Left ventricle myocardium superior (tissue), 1 donor: ENCODE results near the gene TRAPPC14. TPM values are rescaled to one million over a fixed set of nuclear protein-coding genes. Genes with fewer than 3 reads are reported as not detected.
A peak's percentile ranks its signal among the peaks of the same experiment; 100 is the strongest.
"Not testable (repeated sequence)": the region's sequence is repeated elsewhere in the genome, so short reads cannot be mapped to it uniquely, and the experiment has no call there.

ENCODE experiments used
- ATAC-seq: fragments of 200-7000 bp; cut with Tn5 transposase; one replicate; pipeline ENCODE4 v1.9.1; 2020; ENCODE audit warnings: mild to moderate bottlenecking, moderate library complexity
- DNase-seq: peaks from one replicate; pipeline ENCODE4 v3.0.0-alpha.2; 2020
- intact Hi-C: fragments of 100-400 bp; cut with micrococcal nuclease; formaldehyde crosslinking; loops from one replicate; pipeline ENCODE4 v1.11.0; 2022
- long read RNA-seq: library from polyadenylated mRNA; unstranded; transcript quantifications from one replicate; pipeline ENCODE4 v2.0.0, GENCODE V29; 2021
- total RNA-seq: library from RNA; stranded (reverse); fragmentation: NEBNext Ultra II Directional; extraction: Animal tissue kit (Norgen Biotek cat#: 25700); gene quantifications from one replicate; pipeline ENCODE4 v1.2.1, GENCODE V29; 2021
- donor health status: DM: no; HTN: yes; CAD: no; lungs with severe emphysema.

Gene TRAPPC14, protein sequence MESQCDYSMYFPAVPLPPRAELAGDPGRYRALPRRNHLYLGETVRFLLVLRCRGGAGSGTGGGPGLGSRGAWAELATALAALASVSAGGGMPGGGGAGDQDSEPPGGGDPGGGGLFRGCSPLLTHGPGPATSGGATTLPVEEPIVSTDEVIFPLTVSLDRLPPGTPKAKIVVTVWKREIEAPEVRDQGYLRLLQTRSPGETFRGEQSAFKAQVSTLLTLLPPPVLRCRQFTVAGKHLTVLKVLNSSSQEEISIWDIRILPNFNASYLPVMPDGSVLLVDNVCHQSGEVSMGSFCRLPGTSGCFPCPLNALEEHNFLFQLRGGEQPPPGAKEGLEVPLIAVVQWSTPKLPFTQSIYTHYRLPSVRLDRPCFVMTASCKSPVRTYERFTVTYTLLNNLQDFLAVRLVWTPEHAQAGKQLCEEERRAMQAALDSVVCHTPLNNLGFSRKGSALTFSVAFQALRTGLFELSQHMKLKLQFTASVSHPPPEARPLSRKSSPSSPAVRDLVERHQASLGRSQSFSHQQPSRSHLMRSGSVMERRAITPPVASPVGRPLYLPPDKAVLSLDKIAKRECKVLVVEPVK
- total RNA-seq = 6.8 TPM
- long read RNA-seq, partial matches to known transcripts = 1 of 7 reads
- long read RNA-seq, other reads (novel, unspliced or antisense) = 3 of 7 reads

DNA sequence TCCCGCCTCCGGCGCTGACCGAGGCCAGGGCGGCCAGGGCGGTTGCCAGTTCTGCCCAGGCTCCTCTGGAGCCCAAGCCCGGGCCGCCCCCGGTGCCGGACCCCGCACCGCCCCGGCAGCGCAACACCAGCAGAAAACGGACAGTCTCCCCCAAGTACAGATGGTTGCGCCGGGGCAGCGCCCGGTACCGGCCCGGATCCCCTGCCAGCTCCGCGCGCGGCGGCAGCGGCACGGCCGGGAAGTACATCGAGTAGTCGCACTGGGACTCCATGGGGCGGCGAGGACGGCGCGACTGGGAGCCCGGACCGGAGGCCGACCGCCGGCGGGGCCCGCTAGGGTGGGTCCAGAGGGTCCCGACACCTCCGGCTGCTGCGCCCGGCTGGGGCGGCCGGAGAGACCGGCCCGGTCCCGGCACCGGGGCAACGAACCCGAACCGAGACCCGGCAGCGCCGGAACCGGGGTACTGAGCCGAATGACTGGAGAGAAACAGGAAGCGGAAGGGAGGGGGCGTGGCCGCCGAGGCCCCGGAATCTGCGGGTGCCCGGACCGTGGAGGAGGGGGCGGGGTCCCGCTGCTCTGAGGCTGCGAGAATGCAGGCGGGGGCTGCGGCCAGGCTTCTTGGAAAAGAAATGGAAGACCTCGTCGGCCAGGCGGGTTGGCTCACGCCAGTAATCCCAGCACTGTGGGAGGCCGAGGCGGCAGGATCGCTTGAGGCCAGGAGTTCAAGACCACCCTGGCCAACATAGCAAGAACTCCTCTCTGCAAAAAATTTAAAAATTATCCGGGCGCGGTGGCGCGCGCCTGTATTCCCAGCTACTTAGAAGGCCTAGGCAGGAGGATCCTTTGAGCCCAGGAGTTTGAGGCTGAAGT, at the start of gene TRAPPC14:
TSS of gene TRAPPC14 (minus strand) at position 495 of the 870 bp plus-strand sequence. CDS start at position 271, 224 bp downstream.
- intact Hi-C loops = no loop called here
- peak; percentile 97 for DNase-seq
- ATAC-seq = peak; percentile 93

DNA sequence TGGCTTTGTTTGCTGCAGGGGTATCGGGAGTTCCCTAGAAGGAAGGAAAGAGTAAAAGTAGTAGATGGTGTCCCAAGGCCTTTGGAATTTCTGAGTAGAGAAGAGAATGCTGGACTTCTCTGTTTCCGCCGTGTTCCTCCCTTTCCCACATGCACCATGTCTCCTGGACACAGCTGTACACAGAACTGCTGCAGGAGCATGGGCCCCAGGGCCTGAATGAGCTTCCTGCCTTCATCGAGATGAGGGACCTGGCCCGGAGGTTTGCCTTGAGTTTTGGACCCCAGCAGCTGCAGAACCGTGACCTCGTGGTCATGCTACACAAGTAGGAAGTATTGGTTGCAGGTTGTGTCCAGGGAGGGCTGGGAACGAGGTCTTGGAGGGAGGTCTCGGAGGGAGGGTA, 45.9 kb upstream of the TRAPPC14 start:
- ATAC-seq = no peak
- DNase-seq = no peak
- intact Hi-C loops = no loop called here

DNA sequence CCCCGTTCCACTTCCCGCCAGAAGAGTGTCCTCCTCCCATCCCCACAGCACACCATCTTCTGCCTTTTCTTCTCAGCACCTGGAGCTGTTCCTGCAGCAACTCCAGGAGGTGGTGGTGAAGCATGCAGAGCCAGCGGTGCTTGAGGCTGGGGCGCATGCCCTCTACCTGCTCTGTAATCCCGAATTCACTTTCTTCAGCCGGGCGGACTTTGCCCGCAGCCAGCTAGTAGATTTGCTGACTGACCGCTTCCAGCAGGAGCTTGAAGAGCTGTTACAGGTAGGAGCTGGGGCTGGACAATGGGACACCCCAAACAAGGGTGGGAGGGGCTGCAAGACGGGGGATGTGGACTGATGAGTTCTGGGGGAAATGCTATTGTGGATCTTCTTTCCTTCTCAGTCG, 42.2 kb upstream of the TRAPPC14 start:
- ATAC-seq = no peak
- intact Hi-C loops = no loop called here
- no peak for DNase-seq

DNA sequence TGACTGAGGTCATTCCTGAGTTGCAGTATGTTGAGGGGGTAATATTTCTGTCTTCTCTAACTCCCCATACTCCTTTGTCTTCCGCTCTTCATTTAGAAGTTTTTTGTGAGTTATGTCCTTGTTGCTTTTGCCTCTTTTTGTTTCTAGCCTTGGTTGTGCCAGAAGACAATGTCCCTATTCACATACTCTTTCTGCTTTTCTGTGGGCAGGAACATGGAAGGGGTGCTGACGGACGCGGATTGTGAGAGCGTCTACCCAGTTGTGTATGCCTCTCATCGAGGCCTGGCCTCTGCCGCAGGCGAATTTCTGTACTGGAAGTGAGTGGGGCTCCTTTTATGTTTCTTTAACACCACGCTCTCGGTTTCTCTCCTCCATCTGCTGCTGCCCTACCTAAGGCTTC, 39.7 kb upstream of the TRAPPC14 start:
- DNase-seq (no peak), ATAC-seq (no peak)
- intact Hi-C loops = no loop called here

DNA sequence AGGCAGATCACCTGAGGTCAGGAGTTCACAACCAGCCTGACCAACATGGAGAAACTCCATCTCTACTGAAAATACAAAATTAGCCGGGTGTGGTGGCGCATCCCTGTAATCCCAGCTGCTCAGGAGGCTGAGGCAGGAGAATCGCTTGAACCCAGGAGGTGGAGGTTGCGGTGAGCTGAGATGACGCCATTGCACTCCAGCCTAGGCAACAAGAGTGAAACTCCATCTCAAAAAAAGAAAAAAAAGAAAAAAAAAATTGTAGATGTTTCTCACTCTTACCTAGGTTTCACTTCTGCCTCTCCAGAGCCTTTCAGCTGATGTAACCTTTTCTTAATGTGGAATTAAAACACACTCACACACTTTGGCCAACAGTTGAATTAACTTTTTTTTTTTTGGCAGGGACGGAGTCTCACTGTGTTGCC, 37.4 kb upstream of the TRAPPC14 start:
- DNase-seq, ATAC-seq, intact Hi-C loops: not testable (repeated sequence)

DNA sequence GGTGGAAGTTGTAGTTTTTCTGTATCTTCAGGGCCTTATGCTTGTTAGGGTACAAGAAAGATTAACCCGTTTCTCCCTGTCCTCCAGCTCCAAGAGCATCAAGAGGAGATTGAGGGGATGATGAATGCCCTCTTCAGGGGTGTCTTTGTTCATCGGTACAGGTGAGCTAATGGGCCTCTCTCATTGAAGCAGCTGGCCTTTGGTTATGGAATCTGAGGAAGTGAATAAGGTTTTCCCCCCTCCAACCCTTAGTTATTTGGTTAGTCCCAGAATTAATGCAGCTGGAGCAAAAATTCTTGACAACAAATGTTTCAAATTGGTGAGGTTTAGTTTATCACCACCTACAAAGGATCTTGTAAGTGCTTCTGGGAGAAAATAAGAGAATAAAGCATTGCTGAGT, 36.7 kb upstream of the TRAPPC14 start:
- DNase-seq (no peak), ATAC-seq (no peak)
- intact Hi-C loops = no loop called here

DNA sequence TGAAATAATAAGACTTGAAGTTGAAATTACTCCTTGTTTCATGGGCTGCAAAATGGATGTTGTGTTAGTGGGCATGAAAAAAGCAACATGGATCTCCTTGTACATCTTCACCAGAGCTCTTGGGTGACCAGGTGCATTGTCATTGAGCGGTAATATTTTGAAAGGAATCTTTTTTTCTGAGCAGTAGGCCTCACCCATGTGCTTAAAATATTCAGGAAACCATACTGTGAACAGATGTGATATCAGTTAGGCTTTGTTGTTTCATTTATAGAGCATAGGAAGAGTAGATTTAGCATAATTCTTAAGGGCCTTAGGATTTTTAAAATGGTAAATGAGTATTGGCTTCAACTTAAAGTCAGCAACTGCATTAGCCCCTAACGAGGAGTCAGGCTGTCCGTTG, 34.4 kb upstream of the TRAPPC14 start:
- no peak for ATAC-seq
- DNase-seq = no peak
- intact Hi-C loops = no loop called here

DNA sequence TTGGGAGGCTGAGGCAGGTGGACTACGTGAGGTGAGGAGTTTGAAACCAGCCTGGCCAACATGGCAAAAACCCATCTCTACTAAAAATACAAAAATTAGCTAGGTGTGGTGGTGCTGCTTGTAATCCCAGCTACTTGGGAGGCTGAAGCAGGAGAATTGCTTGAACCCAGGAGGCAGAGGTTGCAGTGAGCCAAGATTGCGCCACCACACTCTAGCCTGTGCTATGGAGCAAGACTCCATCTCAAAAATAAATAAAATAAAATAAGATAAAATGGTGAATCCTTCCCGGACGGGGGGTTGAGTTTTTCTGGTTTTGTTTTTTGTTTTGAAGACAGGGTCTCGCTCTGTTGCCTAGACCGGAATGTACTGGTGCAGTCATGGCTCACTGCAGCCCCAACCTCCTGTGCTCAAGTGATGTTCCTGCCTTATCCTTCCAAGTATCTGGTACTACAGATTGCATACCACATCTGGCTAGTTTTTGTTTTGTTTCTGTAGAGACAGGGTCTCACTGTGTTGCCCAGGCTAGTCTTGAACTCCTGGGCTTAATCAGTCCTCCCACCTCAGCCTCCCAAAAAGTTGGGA, 33.8 kb upstream of the TRAPPC14 start:
- intact Hi-C loops, DNase-seq, ATAC-seq: not testable (repeated sequence)

DNA sequence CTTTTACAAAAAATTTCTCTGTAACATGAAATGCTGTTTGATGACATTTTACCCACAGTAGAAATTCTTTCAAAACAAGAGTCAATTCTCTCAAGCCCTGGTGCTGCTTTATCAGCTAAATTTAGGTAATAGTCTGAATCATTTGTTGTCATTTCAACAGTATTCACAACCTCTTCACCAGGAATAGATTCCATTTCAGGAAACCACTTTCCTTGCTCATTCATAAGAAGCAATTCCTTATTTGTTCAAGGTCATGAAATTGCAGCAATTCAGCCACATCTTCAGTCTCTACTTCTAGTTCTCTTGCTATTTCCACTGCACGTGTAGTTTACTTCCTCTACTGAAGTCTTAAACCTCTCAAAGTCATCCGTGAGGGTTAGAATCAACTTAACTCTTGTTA, 33.3 kb upstream of the TRAPPC14 start:
- ATAC-seq (no peak), DNase-seq (no peak)
- intact Hi-C loops = no loop called here

DNA sequence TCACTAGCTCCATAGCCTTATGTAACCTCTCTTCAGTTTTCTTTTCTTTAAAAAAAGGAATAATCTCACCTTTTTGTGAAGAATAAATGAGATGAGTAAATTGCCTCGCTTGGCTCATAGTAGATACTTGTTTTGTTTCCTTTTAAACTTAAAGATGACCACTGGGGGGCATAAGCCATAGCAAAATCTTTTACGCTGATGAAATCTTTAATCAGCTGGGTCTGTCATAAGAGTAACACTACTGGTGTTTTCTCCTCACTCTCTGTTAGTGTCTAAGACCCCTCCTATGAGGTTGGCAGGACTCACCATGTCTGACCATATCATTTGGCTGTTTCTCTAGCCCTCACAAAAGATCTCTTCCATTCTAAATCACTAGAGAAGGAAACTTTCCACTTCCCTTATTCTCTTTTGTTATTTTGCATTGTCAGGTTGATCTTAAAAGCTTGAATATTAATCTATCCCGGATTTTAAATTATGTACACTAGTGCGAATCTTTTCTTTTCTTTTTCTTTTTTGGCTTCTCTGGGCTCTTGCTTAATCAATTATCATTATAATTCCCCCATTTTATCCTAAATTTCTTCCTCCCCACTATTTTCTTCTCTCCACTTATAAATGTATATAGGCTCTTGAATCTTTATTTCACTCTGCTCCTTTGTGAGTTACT, 31.7 kb upstream of the TRAPPC14 start:
- DNase-seq (no peak), ATAC-seq (no peak)
- intact Hi-C loops = no loop called here

DNA sequence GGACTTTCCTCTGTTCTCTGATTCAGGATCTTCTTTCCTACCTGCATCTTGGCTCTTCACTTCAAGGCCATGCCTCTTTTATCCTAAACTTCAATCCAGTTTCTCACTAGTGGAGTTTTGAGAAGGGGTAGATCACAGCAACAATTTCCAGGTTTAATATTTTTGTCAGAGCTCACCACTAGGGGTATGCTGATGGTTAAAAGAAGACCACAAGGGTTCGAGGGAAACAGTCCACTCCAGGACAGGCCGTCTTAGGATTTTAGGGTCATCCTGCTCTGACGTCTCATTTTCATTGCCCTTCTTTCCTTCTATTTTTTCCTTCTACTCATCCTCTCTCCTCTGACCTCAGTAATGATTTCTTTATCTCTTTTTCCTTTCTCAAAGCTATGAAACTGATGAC, 30.5 kb upstream of the TRAPPC14 start:
- intact Hi-C loops = no loop called here
- ATAC-seq = no peak
- no peak for DNase-seq

DNA sequence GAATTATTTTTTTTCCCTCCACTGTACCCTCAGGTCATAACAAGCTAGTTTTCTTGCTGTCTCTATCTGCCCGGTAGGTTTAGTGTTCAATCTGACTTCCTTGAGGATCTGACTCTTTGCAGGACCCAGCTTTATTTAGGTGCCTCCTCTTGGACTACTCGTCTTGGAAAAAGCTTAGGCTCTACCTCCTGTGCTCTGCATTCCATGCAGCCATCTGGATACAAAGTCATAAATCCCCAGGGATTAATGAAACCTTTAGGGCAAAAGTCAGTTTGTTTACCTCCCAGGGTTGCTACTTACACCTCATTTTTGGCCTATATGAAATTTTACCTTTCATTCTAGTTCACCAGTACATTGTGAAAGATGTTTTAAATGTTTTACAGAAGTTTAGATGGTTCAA, 27.2 kb upstream of the TRAPPC14 start:
- intact Hi-C loops = no loop called here
- no peak for ATAC-seq
- no peak for DNase-seq

DNA sequence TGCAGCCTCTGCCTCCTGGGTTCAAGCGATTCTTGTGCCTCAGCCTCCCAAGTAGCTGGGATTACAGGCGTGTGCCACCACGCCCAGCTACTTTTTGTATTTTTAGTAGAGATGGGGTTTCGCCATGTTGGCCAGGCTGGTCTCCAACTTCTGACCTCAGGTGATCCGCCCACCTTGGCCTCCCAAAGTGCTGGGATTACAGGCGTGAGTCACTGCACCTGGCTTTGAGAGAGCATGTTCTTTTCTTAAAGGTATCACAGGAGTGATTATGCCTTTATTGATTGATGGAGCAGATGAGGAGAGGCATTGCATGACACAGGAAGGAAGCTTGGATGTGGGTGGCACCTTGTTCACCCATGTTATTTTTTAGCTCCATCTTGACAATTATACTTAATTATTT, 24.6 kb upstream of the TRAPPC14 start:
- intact Hi-C loops, DNase-seq, ATAC-seq: not testable (repeated sequence)

DNA sequence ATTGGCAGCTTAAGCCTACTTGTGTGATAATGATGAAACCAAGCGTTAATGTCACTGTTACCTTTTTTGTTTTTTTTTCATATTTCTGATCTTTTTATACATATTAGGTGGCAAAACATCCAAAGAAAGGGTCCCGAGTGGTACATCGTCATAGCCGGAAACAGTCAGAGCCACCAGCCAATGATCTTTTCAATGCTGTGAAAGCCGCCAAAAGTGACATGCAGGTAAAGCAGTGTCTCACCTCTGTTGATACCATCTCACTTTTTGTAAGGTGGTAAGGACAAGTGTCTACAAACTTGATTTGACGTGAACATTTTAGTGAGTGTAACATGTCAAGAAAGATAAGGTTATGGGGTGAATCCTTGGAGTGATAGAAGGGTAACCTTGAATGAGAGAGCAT, 24.1 kb upstream of the TRAPPC14 start:
- ATAC-seq, DNase-seq, intact Hi-C loops: not testable (repeated sequence)

DNA sequence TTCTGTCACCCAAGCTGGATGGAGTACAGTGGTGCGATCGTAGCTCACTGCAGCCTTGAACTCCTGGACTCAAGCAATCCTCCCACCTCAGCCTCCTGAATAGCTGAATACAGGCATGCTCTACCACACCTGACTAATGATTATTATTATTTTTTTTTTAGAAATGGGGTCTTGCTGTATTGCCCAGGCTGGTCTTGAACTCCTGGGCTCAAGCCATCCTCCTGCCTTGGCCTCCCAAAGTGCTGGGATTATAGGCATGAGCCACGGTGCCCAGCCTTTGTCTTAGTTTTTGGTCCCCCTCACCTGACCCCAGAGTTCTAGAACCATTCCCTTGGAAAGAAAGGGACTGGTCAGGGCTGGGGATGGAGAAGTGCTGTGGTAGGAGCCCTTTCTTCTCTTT, 21.6 kb upstream of the TRAPPC14 start:
- DNase-seq, intact Hi-C loops, ATAC-seq: not testable (repeated sequence)

DNA sequence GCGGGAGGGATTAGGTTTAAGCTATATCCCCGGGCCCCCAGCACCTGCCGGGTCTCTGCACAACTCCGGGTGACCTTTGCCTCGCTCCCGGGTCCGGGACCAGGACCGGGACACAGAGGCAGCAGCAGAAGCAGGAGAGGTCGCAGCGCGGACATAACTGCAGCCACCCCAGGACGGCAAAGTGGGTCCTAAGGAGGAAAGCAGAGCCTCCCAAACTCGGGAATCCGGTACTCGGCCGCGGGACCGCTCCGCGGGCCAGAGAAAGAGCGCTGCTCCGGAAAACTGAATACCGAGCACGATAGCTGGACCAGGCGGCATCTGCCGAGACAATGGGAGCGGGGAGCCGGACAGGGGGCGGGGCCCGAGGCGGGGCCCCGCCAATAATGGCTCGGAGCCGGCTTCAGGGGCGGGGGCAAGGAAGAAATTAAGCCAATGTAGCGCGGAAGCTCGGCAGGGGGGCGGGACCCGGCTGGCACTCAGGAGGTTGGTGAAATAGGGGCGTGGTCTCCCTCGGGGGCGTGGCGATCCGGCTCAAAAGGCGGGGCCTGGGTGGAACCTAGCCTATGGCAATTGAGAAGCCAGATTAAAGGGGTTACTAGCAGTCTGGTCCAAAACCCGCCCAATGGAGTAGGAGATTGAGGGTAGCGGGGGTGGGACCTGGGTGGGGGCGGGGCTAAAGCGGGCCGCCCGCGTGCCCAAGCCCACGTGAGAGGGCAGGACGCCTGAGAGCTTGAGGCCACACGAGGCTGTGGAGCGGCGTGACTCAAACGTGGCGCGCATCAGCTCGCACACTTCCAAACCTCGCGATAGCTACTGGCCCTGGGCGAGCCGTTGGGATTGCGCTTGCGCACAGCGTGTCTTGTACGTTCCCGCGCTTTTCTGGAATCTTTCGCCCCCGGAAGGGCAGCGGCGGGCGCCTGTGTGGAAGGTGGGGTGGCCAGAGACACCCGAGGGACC, 18.8 kb upstream of the TRAPPC14 start, which contains the start of the genes GPC2 and STAG3:
TSS of gene GPC2 (minus strand) at position 337 of the 957 bp plus-strand sequence. CDS start at position 155, 182 bp downstream.
TSS of gene STAG3 (plus strand) at position 874 of the 957 bp plus-strand sequence. CDS start 2,639 bp downstream, outside the sequence.
- ATAC-seq (peak; percentile 97), DNase-seq (peak; percentile 97)
- intact Hi-C loops = no loop called here
